Activated CD4-positive, alpha-beta memory T cell treated with anti-CD3 and anti-CD28 coated beads, Interleukin-2, amount 10 ng/mL, durations not matched to agents 7 days and 5 days (primary cell): Measurements from ENCODE around the gene RALGAPA2. TPM values are rescaled to one million over a fixed set of nuclear protein-coding genes. Genes with fewer than 3 reads are reported as not detected.

ENCODE experiments used
- CTCF ChIA-PET: fragments of 350-600 bp; sonication (Branson Sonifier 250); formaldehyde crosslinking; loops from one replicate; lab custom pipeline; 2021; ENCODE audit warnings: antibody characterized with exemption, inconsistent platforms; lab: Charles Lee
- POLR2A ChIA-PET: fragments of 350-600 bp; sonication (Branson Sonifier 250); formaldehyde crosslinking; loops from one replicate; lab custom pipeline; 2021; ENCODE audit warnings: antibody characterized with exemption; lab: Charles Lee
- DNase-seq: peaks from one replicate; pipeline ENCODE4 v3.0.0-alpha.2; 2020
- H3K27ac Mint-ChIP-seq: one replicate; pipeline ENCODE4 v1.8.0; 2021; ENCODE audit warnings: mild to moderate bottlenecking, mixed read lengths
- H3K27me3 Mint-ChIP-seq: one replicate; pipeline ENCODE4 v1.8.0; 2021; ENCODE audit warnings: mixed read lengths
- H3K36me3 Mint-ChIP-seq: one replicate; pipeline ENCODE4 v1.8.0; 2021; ENCODE audit warnings: low read depth, mixed read lengths
- H3K4me1 Mint-ChIP-seq: one replicate; pipeline ENCODE4 v1.8.0; 2021; ENCODE audit warnings: mixed read lengths
- H3K4me3 Mint-ChIP-seq: one replicate; pipeline ENCODE4 v1.8.0; 2021; ENCODE audit warnings: mild to moderate bottlenecking, mixed read lengths
- H3K9me3 Mint-ChIP-seq: one replicate; pipeline ENCODE4 v1.8.0; 2021; ENCODE audit warnings: mixed read lengths
- total RNA-seq, 2 experiments: library from RNA; stranded (reverse); gene quantifications; one replicate each; pipeline ENCODE4 v1.2.3, GENCODE V29; 2021

RALGAPA2 gene
- total RNA-seq, 2 experiments from 2014 or later: 16.5 to 20.6 TPM

GRCh38 chr20:20373091-20373571 is 339.3 kb downstream of the RALGAPA2 start:
- Mint-ChIP-seq H3K27ac (no peak overlapping the region), H3K9me3 (no peaks in the 10 kb centered on the region), H3K4me3 (no peak overlapping the region), H3K36me3 (peaks cover 2% of the 10 kb centered on the region), H3K27me3 (peaks cover 58% of the 10 kb centered on the region), H3K4me1 (peaks cover 5% of the 10 kb centered on the region)
- no peak for DNase-seq
- CTCF ChIA-PET: no interaction called here
- POLR2A ChIA-PET: no interaction called here

- Mint-ChIP-seq H3K4me1 (peaks cover 7% of the 10 kb centered on the region), H3K27me3 (peaks cover 66% of the 10 kb centered on the region), H3K9me3 (no peaks in the 10 kb centered on the region), H3K27ac (no peak overlapping the region), H3K4me3 (no peak overlapping the region), H3K36me3 (peaks cover 2% of the 10 kb centered on the region)
- POLR2A ChIA-PET: no interaction called here
- CTCF ChIA-PET: interaction anchor here (1.0 to 1.4 kb wide), 2 partner anchors 80 to 197 kb away, joined by 3 to 4 read pairs; no protein-coding TSS in a partner anchor
- no peak for DNase-seq
Measured at GRCh38 chr20:20371681-20372080, 340.8 kb downstream of the RALGAPA2 start.

GRCh38 chr20:20371083-20371482 is 341.4 kb downstream of the RALGAPA2 start:
- no peak for DNase-seq
- ChIA-PET CTCF (interaction anchor here (1.0 to 1.4 kb wide), 2 partner anchors 81 to 197 kb away, joined by 3 to 4 read pairs; no protein-coding TSS in a partner anchor), POLR2A (no interaction called here)
- no peak overlapping the region for H3K27ac Mint-ChIP-seq
- H3K9me3 Mint-ChIP-seq: no peaks in the 10 kb centered on the region
- H3K27me3 Mint-ChIP-seq: peaks cover 67% of the 10 kb centered on the region
- H3K36me3 Mint-ChIP-seq: peaks cover 2% of the 10 kb centered on the region
- no peak overlapping the region for H3K4me3 Mint-ChIP-seq
- H3K4me1 Mint-ChIP-seq: peaks cover 8% of the 10 kb centered on the region

GRCh38 chr20:20370094-20370575 is 342.3 kb downstream of the RALGAPA2 start:
- no peak for DNase-seq
- ChIA-PET CTCF (interaction anchor here (0.6 kb wide), 2 partner anchors 385 to 448 kb away, joined by 3 read pairs; no protein-coding TSS in a partner anchor), POLR2A (no interaction called here)
- Mint-ChIP-seq H3K4me1 (peaks cover 8% of the 10 kb centered on the region), H3K4me3 (peak overlapping the region; percentile 24), H3K9me3 (no peaks in the 10 kb centered on the region), H3K27ac (no peak overlapping the region), H3K27me3 (peaks cover 69% of the 10 kb centered on the region), H3K36me3 (peaks cover 2% of the 10 kb centered on the region)

- no peak for DNase-seq
- Mint-ChIP-seq H3K27ac (no peak overlapping the region), H3K4me3 (peak overlapping the region; percentile 24), H3K4me1 (peaks cover 8% of the 10 kb centered on the region), H3K27me3 (peaks cover 68% of the 10 kb centered on the region), H3K9me3 (no peaks in the 10 kb centered on the region), H3K36me3 (peaks cover 2% of the 10 kb centered on the region)
- POLR2A ChIA-PET: no interaction called here
- CTCF ChIA-PET: interaction anchor here (0.6 kb wide), 2 partner anchors 385 to 449 kb away, joined by 3 read pairs; no protein-coding TSS in a partner anchor
Measured at GRCh38 chr20:20369250-20370093, 343.0 kb downstream of the RALGAPA2 start.

GRCh38 chr20:20368418-20369249 is 343.8 kb downstream of the RALGAPA2 start:
- CTCF ChIA-PET: no interaction called here
- Mint-ChIP-seq H3K4me3 (no peak overlapping the region), H3K27ac (no peak overlapping the region), H3K36me3 (peaks cover 2% of the 10 kb centered on the region), H3K4me1 (peaks cover 8% of the 10 kb centered on the region), H3K9me3 (no peaks in the 10 kb centered on the region), H3K27me3 (peaks cover 67% of the 10 kb centered on the region)
- no peak for DNase-seq
- POLR2A ChIA-PET: no interaction called here

- H3K9me3 Mint-ChIP-seq: no peaks in the 10 kb centered on the region
Measured at GRCh38 chr20:20367575-20368417, 344.6 kb downstream of the RALGAPA2 start, which contains the start of gene INSM1. INSM1 (plus strand) TSS chr20:20368104; CDS start chr20:20368268, 164 bp downstream.

GRCh38 chr20:20366876-20367574 is 345.4 kb downstream of the RALGAPA2 start:
- Mint-ChIP-seq H3K27ac (no peak overlapping the region), H3K27me3 (peaks cover 66% of the 10 kb centered on the region), H3K9me3 (no peaks in the 10 kb centered on the region), H3K36me3 (peaks cover 2% of the 10 kb centered on the region), H3K4me1 (peaks cover 8% of the 10 kb centered on the region), H3K4me3 (no peak overlapping the region)
- ChIA-PET CTCF (no interaction called here), POLR2A (no interaction called here)
- DNase-seq: no peak

More at GRCh38 chr20:20367575-20368417, 344.6 kb downstream of the RALGAPA2 start, which contains the start of gene INSM1:
- ChIA-PET CTCF (no interaction called here), POLR2A (no interaction called here)
- Mint-ChIP-seq H3K27ac (peak within 1 kb of the TSS; percentile 54), H3K36me3 (peaks cover 2% of the 10 kb centered on the region), H3K4me1 (peaks cover 8% of the 10 kb centered on the region), H3K4me3 (peak within 1 kb of the TSS; percentile 43), H3K27me3 (peaks cover 66% of the 10 kb centered on the region)
- no peak for DNase-seq

GRCh38 chr20:20366551-20366875 is 345.9 kb downstream of the RALGAPA2 start:
- Mint-ChIP-seq H3K27me3 (peaks cover 65% of the 10 kb centered on the region), H3K4me1 (peaks cover 8% of the 10 kb centered on the region), H3K27ac (no peak overlapping the region), H3K36me3 (peaks cover 2% of the 10 kb centered on the region), H3K9me3 (no peaks in the 10 kb centered on the region), H3K4me3 (no peak overlapping the region)
- POLR2A ChIA-PET: no interaction called here
- no peak for DNase-seq
- CTCF ChIA-PET: no interaction called here

GRCh38 chr20:20365480-20366161 is 346.8 kb downstream of the RALGAPA2 start:
- no peak for DNase-seq
- CTCF ChIA-PET: no interaction called here
- H3K36me3 Mint-ChIP-seq: peaks cover 2% of the 10 kb centered on the region
- peaks cover 10% of the 10 kb centered on the region for H3K4me1 Mint-ChIP-seq
- no peak overlapping the region for H3K27ac Mint-ChIP-seq
- H3K27me3 Mint-ChIP-seq: peaks cover 67% of the 10 kb centered on the region
- H3K4me3 Mint-ChIP-seq: no peak overlapping the region
- H3K9me3 Mint-ChIP-seq: no peaks in the 10 kb centered on the region
- POLR2A ChIA-PET: no interaction called here

- Mint-ChIP-seq H3K27ac (no peak overlapping the region), H3K4me1 (peaks cover 10% of the 10 kb centered on the region), H3K9me3 (no peaks in the 10 kb centered on the region), H3K36me3 (peaks cover under 1% of the 10 kb centered on the region), H3K4me3 (no peak overlapping the region), H3K27me3 (peaks cover 65% of the 10 kb centered on the region)
- ChIA-PET POLR2A (no interaction called here), CTCF (no interaction called here)
- no peak for DNase-seq
Measured at GRCh38 chr20:20364593-20365479, 347.6 kb downstream of the RALGAPA2 start.
